GM18858 (cell line): ENCODE data around the gene DYSF.

ENCODE experiments used
- ATAC-seq: cut with Tn5 transposase; IDR thresholded peaks from one replicate; pipeline ENCODE4 v1.9.1; 2021; ENCODE audit not compliant: unreplicated experiment

DYSF gene

GRCh38 chr2:71526141-71526540 is 72.8 kb downstream of the DYSF start:
- no peak for ATAC-seq

GRCh38 chr2:71526975-71527374 is 73.6 kb downstream of the DYSF start:
- ATAC-seq = no peak

GRCh38 chr2:71528131-71528591 is 74.8 kb downstream of the DYSF start:
- ATAC-seq = no peak

GRCh38 chr2:71528749-71529148 is 75.4 kb downstream of the DYSF start:
- no peak for ATAC-seq

GRCh38 chr2:71530211-71530610 is 76.8 kb downstream of the DYSF start:
- no peak for ATAC-seq

GRCh38 chr2:71530641-71531332 is 77.4 kb downstream of the DYSF start:
- ATAC-seq = no peak

GRCh38 chr2:71531522-71532047 is 78.2 kb downstream of the DYSF start:
- ATAC-seq = no peak

GRCh38 chr2:71532327-71532726 is 79.0 kb downstream of the DYSF start:
- no peak for ATAC-seq

- ATAC-seq = no peak
These were observed 80.8 kb downstream of the DYSF start for GRCh38 chr2:71534201-71534600.

GRCh38 chr2:71534826-71535225 is 81.5 kb downstream of the DYSF start:
- no peak for ATAC-seq

GRCh38 chr2:71535526-71535925 is 82.2 kb downstream of the DYSF start:
- no peak for ATAC-seq

GRCh38 chr2:71536226-71536671 is 82.9 kb downstream of the DYSF start:
- no peak for ATAC-seq

- no peak for ATAC-seq
These were observed 84.9 kb downstream of the DYSF start for GRCh38 chr2:71538241-71538640.

- ATAC-seq = no peak
These were observed 85.4 kb downstream of the DYSF start for GRCh38 chr2:71538656-71539265.

- ATAC-seq = no peak
These were observed 87.5 kb downstream of the DYSF start for GRCh38 chr2:71540818-71541217.

GRCh38 chr2:71544919-71545571 is 91.7 kb downstream of the DYSF start:
- ATAC-seq = no peak

- no peak for ATAC-seq
These were observed 92.4 kb downstream of the DYSF start for GRCh38 chr2:71545572-71546274.

GRCh38 chr2:71546275-71546638 is 92.9 kb downstream of the DYSF start:
- no peak for ATAC-seq

- ATAC-seq = no peak
These were observed 93.5 kb downstream of the DYSF start for GRCh38 chr2:71546777-71547281.

- no peak for ATAC-seq
These were observed 94.4 kb downstream of the DYSF start for GRCh38 chr2:71547616-71548285.
